Activated CD4-positive, alpha-beta T cell treated with anti-CD3 and anti-CD28 coated beads, Interleukin-2, Interleukin-4, amounts not matched to agents 100 ng/mL and 50 ng/mL, durations not matched to agents 16 hours and 8 hours (primary cell): ENCODE results near the gene RYK.
"Not testable (repeated sequence)": the region's sequence is repeated elsewhere in the genome, so short reads cannot be mapped to it uniquely, and the experiment has no call there.

Experiments
- DNase-seq: peaks from one replicate; pipeline ENCODE4 v3.0.0-alpha.2; 2020; ENCODE audit warnings: low spot score

RYK gene

DNA sequence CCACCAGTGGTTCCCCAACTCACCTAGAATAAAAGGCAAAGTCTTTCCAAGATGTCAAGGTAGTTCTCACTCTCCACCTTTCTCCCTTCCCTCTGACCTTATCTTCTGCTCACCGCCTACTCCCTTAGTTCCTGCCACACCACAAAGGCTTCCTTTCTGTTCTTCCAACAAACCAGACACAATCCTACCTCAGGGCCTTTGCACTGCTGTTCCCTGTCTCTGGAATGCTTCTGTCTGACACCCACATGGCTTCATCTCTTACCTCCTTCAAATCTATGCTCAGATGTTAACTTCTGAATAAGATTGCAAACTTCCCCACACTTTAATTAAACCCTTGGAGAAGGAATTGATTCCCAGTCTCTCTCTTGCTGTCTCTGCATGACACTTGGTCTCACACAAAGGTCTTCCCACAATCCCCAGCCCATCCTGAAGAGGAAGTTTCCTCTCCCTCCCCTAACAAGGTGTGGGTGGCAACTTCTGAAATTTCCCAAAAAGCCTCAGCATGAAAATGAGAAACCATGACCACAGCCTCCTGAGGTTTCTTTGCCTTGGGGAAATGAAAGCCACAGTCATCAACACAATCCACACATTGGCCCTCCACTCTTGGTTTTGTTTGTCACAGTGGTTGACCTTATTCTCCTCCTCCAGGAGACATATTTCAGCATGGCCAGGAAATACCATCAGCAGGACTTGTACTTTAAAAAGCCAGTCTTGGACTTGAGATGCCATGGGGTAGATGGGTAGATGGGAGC lies 3.0 kb upstream of the RYK start:
- DNase-seq = peak; percentile 16

DNA sequence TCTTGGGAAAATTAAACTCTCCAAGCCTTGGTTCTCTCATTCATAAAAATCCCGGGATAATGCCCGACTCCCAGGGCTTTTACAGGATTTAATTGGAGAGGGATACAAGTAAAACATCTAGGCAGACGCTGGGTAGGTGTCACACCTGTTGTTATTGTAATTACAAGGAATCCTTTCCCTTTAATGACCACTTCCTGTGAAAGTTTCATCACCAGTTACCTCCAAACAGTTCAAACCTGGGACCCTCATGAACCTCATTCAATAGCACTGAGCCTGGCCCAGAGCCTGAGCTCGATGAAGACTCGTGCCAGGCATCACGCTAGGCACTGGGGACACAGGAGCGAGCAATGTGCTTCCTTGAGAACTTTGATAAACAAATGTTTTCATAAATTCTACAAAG lies 2.1 kb upstream of the RYK start:
- DNase-seq = no peak

DNA sequence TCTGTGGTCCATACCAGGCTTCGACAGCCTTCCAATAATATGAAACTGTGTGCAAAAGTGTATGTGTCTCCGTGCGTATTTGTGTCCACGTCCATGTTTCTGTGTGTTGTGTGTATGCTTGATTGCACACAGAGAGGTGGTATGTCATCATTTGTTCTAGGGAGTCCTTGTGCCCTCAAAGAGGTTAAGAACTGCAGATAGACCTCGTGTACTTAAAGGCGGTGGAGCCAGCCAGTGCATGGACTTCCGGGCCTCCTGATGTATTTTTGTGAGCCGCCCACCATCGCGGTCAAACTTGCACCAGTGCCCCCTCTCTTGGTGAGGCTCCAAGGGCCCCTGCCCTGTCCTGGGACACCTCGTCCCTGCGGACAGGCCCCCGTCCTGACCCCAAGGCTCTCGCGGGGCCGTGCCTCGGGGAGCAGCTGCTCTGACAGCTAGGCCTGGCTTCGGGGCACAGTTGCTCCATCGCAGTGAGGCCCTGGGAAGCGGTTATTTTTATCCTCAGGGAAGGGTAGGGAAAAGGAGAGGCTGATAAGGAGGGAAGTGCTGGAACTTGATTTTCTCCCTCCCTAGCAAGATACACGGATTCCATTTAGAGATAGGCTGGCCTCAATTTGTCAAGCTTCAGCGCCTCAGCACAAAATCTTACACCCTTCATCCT lies 1.2 kb upstream of the RYK start:
- DNase-seq = no peak

DNA sequence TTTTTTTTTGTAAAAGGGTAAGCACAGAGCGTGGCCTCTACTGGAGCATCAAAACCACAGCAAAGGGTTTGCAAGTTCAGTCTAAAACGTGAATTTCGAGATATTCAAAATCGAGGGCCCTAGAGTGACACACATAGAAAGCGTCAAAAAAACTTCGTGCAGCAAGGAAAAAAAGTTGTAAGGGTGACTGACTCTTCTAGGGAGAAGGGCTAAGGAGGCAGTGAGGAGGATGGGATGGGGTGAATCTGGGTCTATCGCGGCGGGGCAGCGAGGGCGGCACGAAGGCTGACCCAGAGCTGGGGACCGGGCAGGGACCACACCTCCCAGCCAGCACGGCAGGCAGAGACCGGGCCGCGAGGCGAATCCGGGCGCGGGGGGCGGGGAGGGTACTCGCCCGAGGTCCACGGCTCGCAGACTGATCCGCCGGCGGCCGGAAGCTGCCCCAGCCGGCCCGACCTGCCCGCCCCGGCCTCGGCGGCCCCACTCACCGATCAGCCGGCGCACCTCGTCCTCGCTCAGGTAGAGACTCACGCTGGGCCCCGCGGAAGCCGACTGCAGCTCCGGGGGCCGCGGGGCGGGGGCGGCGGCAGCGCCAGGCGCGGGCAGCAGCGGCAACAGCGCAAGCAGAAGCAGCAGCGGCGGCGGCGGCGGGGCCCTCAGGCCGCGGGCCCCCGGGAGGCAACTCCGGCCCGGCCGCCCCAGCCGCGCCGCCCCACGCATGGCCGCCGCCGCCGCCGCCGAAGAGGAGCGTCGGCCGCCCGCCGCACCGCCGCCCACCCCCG lies 533 bp downstream of the RYK start:
- peak; percentile 29 for DNase-seq

DNA sequence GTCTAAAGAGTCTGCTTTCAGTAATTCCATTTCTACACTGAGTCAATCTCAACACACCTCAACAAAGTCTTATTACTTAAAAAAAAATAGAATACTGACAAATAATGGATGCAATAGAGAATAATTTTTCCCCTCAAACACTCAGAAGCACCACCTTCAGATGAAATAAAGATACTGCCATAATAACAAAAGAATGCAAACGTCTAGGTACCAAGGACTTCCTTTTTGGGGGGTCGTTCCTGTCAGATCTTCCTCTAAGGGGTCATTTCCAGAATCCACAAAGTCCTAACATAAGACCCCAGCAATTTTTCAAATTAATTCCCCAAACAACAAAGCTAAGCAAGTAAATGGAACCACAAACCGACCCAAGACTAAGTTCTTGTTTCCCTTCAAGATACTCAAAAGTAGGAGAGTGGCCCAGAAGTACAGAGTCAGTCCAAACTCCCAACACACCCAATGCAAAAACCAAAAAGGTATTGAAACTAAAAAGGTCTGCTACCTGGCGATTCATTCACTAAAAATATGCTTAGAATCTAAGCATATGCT lies 1.3 kb downstream of the RYK start:
- no peak for DNase-seq

DNA sequence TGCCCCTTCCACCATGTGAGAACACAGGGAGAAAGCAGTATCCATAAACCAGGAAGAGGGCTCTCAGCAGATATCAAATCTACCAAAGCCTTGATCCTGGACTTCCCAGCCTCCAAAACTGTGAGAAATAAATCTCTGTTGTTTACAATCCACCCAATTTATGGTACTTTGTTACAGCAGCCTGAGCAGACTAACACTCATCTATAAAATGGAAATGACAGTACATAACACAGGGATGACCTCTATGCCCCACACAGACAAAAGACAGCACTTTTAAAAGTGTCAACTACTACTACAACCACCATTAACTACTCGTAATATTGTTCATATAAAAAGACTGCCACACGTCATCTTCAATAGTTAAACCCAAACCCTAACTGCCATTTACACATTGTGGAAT lies 5.7 kb downstream of the RYK start:
- DNase-seq = no peak

DNA sequence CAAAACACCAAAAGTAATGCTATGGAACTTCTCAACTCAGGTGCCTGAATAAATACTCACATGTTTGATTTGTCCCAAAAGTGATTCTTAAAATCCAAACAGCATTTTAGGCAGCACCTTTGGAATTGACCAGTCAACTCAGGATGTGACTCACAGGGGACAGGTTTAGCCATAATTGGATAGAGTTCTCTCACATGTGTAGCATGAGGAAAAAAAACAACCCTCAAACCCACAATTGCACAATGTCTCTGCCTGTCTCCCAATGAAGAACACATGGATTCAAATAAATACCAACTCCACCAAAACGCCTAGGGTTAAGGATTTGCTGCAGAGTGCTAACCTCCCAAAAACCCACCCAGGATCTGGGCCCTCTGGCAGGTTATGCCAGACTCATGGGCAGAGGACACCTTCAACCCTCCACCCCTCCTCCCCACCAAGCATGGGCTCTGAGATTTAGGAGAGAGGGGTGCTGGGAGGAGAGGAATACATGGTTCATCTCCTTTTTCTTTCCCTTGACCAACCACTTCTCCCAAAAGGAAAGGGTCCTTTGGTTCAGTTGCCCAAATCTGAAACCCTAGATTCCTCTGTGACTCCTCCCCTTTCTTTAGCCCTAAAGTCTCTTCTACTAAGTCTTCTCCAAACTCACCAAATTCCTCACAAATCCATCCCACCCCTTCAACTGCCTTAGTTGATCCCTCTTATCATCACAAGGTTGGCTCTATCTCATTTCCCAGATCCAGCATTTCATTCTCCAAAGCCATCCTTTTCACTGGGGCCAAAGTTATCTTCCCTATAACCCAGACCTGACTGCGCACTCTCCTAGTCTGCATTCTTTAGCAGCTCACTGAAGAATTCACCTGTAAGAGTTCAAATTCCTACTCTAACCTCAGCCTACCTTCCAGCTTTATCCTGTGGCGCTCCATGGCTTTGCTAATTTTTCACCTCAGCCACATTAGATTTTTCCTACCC lies 7.7 kb downstream of the RYK start:
- DNase-seq = peak; percentile 8

DNA sequence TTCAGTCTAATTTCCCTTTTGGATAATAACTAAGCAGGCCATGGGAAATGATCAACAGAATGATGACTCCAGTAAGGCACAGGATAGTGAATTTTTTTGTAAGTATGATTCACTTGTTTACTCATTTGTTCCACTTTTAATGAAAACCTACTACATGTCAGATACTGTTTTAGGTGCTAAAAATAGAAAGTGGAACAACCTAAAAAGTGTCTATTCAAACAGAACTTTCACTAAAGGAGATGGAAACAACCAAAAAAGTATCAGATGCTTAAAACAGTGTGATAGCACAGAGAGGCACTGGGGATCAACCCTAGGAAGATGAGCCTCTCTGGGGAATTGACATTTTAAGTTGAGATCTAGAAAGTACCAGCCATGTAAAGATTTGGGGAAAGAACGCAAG lies 11.1 kb downstream of the RYK start:
- peak; percentile 25 for DNase-seq

DNA sequence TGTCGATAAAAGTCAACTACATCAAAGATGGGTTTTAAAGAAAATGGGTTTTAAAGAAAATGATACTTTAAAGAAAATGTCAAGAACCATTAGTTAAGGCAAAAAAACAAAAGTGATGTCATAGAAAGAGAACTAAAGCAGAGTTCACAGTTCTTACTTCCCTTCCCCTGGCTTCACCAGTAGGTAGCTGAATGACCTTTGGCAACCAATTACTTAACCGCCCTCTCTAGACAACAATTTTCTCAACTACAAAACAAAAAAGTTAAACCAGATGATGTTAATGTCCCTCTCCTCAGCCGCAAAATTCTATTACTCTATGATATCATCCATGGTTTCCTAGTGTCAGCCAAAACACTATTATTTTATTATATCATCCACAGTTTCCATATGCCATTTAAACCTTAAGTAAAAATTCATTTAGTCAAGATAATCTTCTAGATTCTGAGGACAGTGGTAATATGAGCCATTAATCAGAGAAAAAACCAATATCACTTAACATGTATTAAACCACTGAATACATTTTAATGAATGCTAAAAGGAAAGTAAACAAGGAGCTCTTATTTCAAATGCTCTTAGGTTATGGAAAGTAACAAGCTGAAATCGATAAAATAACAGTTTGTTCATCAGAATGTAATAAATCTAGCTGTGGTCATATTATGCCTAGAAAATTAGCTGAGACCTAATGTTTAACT lies 13.1 kb downstream of the RYK start:
- no peak for DNase-seq

DNA sequence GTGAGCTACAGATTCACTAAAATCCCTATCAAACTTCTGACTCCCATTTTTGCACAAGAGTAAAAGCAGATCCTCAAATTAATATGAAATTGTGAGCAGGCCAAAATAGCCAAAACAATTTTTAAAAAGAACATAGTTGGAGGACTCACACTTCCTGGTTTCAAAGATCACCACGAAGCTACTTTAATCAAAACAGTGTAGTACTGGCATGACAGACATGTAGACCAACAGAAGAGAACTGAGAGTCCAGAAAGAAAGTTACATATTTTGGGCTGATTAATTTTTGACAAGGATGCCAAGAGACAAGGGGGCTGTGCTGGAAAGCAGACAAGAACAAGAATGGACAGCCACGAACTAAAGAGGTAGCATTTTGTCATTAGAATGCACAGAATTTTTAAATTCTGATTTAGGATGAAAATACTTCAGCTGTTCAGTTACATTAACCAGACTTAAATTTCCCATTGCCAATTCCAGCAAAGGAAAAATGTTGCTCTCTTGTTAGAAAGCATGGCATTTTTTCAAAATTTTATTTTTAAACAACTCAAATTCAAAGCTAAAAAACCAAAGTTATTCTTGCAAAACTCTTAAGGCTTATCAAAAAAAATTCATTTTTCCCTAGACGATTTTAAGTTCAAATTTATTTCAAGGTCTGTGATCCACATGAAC lies 14.0 kb downstream of the RYK start:
- no peak for DNase-seq

DNA sequence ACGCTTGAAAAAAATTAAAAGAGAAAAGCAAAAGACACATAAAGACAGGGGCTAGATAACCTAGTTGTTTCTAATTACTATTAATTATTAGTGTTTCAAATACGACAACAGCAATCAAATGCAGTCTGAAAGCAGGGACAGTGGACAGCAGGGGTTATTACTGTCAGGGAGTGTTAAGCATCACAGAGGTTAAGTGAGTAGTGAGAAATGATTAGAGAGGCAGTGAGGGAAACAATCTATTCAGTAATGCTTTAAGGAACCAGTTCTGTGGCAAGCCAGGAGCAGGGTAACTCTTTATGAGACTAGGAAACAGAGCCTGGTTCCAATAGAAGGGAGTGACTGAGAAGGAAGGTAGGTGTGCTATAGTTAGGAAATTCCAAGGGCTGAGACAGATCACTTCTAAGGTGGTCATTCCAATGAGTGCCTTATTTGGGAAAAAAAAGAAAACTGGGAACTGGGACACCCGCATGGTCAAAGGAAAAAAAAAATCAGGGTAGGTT lies 15.0 kb downstream of the RYK start:
- DNase-seq = no peak

DNA sequence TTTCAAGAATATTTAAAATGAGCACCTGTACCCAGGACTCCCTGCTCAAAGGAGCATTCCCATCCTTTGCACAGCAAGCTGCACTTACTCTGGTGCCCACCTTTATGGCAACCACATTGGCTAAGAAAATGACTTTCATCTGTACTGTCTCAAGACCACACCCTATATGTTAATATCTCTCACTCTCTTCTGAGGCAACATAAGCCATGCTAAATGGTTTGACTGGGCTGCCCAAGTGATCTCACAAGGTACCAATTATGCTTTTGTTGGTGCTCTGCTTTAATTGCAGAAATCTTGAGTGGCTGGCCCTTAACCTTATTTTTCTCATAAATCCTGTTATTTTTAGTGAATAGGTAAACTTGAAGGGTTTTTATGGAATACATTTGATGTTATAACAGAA lies 17.7 kb downstream of the RYK start:
- no peak for DNase-seq

DNA sequence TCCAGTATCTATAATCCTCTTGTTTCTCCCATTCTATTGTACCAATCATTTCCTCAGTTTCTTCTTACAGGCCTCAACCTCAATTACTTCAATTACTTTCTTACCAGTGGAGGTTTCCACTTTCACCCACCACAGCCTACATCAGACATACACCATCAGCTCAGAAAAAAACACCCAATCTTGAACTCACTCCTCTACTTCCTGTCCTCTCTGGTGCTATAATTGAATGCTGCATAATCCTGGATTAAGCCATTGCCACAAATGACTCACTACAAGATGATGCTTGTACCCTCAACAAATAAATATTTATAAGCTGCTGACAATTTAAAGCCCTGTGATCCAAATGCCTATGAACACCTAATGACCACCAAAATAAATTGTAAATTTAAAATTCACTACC lies 18.5 kb downstream of the RYK start:
- no peak for DNase-seq

DNA sequence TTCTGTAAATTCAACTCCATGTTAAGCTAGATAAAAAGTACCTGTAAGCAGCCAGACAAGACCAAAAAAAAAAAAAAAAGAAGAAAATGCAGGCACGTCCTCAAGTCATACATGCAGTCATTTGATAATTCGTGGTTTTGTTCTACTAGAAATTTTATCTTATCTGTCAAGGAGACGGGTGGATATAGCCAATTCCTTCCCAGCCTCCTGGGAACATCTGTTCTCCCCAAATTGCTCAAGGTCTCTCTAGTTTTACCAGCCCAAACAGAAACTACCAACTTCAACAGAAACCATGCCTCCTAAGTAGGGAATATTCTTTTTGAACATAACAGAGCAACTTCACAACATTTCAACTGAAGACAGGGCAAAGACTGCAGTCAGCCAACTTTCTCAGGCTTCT lies 19.5 kb downstream of the RYK start:
- no peak for DNase-seq

DNA sequence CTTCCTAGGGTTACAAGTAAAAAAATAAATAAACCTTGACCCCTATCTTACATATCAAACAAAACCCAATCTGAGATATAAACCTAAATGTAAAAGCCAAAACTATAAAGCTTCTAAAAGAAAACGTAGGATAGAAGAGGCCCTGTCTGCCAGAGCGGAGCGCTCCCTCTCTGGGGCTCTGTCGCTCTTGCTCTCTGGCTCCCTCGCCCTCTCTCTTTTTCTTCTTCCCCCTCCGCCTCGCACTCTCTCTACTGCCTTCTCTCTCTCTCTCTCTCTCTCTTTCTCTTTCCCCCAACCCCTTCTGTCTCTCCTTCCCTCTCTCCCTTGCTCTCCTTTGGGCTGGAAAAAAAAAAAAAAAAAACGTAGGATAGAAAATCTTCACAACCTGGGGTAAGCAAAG lies 21.6 kb downstream of the RYK start:
- no peak for DNase-seq

DNA sequence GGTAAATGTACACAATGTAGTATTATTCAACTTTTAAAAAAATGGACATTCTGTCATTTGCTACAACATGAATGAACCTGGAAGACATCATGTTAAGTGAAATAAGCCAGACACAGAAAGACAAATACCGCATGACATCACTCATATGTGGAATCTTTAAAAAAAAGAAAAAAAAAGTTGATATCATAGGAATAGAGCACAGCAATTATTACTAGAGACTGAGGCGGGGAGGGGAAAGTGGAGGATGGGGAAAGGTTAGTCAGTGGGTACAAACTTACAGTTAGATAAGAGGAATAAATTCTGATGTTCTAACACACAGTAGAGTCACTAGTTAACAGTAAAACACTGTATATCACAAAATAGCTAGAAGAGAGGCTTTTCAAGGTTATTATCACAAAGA lies 22.2 kb downstream of the RYK start:
- DNase-seq = no peak

DNA sequence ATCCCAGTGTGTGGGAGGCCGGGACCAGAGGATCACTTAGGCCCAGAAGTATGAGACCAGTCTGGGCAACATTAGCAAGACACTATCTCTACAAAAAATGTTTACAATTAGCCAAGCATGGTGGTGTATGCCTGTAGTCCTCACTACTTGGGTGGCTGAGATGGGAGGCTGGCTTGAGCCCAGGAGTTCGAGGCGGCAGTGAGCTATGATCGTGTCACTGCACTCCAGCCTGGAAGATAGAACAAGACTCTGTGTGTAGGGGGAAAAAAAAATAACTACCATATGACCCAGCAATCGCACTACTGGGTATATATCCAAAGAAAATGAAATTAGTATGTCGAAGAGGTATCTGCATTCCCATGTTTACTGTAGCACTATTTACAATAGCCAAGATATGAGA lies 22.6 kb downstream of the RYK start:
- DNase-seq = no peak

DNA sequence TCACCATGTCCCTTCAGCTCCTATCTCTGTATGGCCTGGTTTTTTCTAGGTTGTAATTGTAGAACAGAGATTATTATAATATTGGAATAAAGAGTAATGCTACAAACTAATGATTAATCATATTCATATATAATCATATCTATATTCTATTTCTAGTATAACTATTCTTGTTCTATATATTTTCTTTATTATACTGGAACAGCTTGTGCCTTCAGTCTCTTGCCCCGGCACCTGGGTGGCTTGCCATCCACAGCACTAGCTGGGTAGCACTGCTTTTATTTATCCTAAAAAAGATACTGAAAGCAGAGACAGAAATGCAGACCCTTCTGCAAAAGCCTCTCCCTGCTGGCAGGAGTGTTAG lies 25.9 kb downstream of the RYK start:
- DNase-seq = not testable (repeated sequence)

DNA sequence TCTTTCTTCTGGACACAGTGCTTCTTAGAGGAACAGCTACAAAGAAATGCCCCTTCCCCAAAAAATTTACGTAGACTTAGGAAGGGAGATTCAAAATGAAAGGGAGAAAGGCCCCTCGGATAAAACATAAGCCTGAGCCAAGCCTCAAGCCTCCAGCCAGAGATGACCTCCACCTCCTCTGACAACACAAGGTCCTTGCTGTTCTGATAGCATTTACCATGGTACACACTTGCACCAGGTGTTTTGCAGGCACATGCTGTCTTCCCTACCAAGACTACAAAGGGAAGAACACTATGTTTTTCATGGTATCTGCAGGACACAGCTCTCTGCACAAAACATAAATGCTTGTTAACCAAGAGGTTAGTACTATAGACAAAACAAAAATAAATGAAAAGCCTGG lies 27.8 kb downstream of the RYK start:
- DNase-seq = no peak

DNA sequence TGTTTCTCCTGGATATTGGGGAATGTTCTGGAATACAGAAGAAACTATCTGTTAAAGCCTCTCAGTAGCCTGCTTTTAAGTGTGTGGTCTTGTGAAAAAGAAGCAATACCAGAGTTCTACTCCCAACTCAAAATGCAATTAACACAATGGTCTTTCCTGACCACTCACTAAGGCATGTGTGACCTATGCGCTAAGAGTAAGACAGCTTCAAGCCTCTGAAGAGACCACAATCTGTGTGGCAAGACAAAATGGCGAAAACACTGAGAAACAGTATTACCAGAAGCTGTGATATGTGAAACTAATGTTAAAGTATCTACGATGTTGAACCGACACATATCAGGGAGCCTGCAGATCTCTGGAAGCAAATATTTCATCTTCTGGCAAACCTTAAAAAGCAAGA lies 33.8 kb downstream of the RYK start:
- DNase-seq = no peak
